Measurements from ENCODE around the gene ETV7.
"Not testable (repeated sequence)": the region's sequence is repeated elsewhere in the genome, so short reads cannot be mapped to it uniquely, and the experiment has no call there.

Gene ETV7

DNA sequence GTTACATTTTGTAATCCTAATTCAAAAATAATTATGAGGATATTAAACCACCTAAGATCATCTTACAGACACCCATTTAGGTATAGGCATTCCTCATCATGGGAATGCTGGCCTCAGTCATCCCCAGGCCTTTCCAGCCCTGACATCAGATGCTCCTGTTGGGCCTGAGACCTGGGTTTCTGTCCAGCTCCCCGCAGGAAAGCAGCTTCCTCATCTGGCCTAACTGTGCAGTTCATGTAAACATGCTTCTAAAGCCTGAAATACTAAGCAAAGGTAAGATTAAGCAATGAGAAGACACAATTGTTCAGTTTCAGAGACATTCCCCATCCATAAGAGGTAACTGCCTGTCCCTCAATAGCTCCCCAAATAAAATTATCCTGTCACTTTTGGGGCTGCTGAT, 19.0 kb downstream of the ETV7 start:
- no peak for TF ChIP-seq CTCF (IDR thresholded peaks at IDR 0.05; ENCODE audit: insufficient read depth, low read length, poor library complexity, severe bottlenecking)
- Histone ChIP-seq H3K4me3 (replicated peaks; ENCODE audit: low read depth, low read length) (no peak overlapping the region), H3K36me3 (ENCODE audit: control insufficient read depth, insufficient read depth, low read length) (no peaks in the 10 kb centered on the region; the same call in none of the 2 replicates), H3K27me3 (replicated peaks; ENCODE audit: control insufficient read depth, insufficient read depth, low read length) (no peaks in the 10 kb centered on the region)
- DNase-seq (ENCODE audit: extremely low read depth, insufficient read length) = no peak

GRCh38 chr6:36367743-36368142, 19.7 kb downstream of the ETV7 start:
- no peaks in the 10 kb centered on the region for H3K27me3 ChIP-seq (replicated peaks; ENCODE audit: control insufficient read depth, insufficient read depth, low read length)
- no peak overlapping the region for H3K4me3 ChIP-seq (replicated peaks; ENCODE audit: low read depth, low read length)
- no peak for TF ChIP-seq CTCF (IDR thresholded peaks at IDR 0.05; ENCODE audit: insufficient read depth, low read length, poor library complexity, severe bottlenecking)
- no peaks in the 10 kb centered on the region; the same call in none of the 2 replicates for H3K36me3 ChIP-seq (ENCODE audit: control insufficient read depth, insufficient read depth, low read length)
- no peak for DNase-seq (ENCODE audit: extremely low read depth, insufficient read length)

DNA sequence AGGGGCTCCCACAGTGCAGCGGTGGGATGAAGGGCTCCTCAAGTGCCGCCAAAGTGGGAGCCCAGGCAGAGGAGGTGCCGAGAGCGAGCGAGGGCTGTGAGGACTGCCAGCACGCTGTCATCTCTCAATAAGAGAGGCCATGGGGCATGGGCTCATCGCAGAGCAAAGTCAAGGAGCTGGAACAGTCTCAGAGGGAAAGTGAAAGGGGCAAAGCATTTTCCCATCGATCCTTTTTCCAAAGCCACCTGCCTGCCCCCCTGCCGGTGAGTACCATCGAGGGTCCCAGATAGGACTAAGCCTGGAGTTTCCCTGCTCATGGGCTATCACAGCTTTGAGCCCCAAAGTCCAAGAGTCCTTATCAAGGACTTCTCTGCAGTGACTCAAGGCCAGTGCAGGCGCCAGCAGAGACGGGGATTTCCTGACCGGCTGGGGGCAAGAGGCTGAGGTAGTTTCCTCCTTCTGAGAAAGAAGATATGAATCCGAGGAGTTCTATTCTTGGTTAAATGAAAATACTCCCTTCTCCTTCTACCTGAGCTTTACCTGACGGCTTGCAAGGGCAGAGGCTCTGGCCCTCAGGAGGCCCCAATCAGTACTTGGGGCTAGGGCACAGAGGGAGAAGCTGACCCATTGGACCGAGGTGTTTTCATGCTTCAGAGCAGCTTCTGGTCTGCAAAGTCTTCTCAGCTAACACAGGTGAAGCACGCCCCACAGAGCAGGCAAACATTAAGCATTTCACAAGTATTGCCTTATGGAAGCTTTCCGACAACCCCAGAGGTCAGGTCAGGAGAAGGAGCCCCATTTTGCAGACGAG, 22.6 kb downstream of the ETV7 start:
- Histone ChIP-seq H3K36me3 (ENCODE audit: control insufficient read depth, insufficient read depth, low read length) (no peaks in the 10 kb centered on the region; the same call in 1 of the 2 replicates), H3K27me3 (replicated peaks; ENCODE audit: control insufficient read depth, insufficient read depth, low read length) (no peaks in the 10 kb centered on the region), H3K4me3 (replicated peaks; ENCODE audit: low read depth, low read length) (no peak overlapping the region; the same call in 1 of the 2 replicates)
- peak; percentile 71 for DNase-seq (ENCODE audit: extremely low read depth, insufficient read length)
- TF ChIP-seq CTCF (IDR thresholded peaks at IDR 0.05; ENCODE audit: insufficient read depth, low read length, poor library complexity, severe bottlenecking) = no peak

DNA sequence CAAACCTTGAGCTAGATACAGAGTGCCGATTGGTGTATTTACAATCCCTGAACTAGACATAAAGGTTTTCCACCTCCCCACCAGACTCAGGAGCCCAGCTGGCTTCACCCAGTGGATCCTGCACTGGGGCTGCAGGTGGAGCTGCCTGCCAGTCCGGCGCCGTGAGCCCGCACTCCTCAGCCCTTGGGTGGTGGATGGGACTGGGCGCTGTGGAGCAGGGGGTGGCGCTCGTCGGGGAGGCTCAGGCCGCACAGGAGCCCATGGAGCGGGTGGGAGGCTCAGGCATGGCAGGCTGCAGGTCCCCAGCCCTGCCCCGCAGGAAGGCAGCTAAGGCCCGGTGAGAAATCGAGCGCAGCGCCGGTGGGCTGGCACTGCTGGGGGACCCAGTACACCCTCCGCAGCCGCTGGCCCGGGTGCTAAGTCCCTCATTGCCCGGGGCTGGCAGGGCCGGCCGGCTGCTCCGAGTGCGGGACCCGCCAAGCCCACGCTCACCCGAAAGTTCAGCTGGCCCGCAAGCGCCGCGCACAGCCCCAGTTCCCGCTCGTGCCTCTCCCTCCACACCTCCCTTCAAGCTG, 23.3 kb downstream of the ETV7 start:
- DNase-seq (ENCODE audit: extremely low read depth, insufficient read length); H3K27me3 ChIP-seq (replicated peaks; ENCODE audit: control insufficient read depth, insufficient read depth, low read length); H3K4me3 ChIP-seq (replicated peaks; ENCODE audit: low read depth, low read length); H3K36me3 ChIP-seq (ENCODE audit: control insufficient read depth, insufficient read depth, low read length): not testable (repeated sequence)

- not testable (repeated sequence) for H3K27me3 ChIP-seq (replicated peaks; ENCODE audit: control insufficient read depth, insufficient read depth, low read length); DNase-seq (ENCODE audit: extremely low read depth, insufficient read length); H3K4me3 ChIP-seq (replicated peaks; ENCODE audit: low read depth, low read length); H3K36me3 ChIP-seq (ENCODE audit: control insufficient read depth, insufficient read depth, low read length)
These were observed 24.1 kb downstream of the ETV7 start for GRCh38 chr6:36363371-36363752.

- Histone ChIP-seq H3K4me3 (replicated peaks; ENCODE audit: low read depth, low read length) (no peak overlapping the region), H3K27me3 (replicated peaks; ENCODE audit: control insufficient read depth, insufficient read depth, low read length) (no peaks in the 10 kb centered on the region), H3K36me3 (ENCODE audit: control insufficient read depth, insufficient read depth, low read length) (no peaks in the 10 kb centered on the region; the same call in 1 of the 2 replicates)
- DNase-seq (ENCODE audit: extremely low read depth, insufficient read length) = no peak
- TF ChIP-seq CTCF (IDR thresholded peaks at IDR 0.05; ENCODE audit: insufficient read depth, low read length, poor library complexity, severe bottlenecking) = no peak
These were observed 24.7 kb downstream of the ETV7 start for GRCh38 chr6:36362551-36363370.

Data from GM06990 (cell line).